Neural cell (in vitro differentiated cells): Measurements from ENCODE around the gene TMEM139. TPM values are rescaled to one million over a fixed set of nuclear protein-coding genes. Genes with fewer than 3 reads are reported as not detected.

Experiments
- H2AFZ ChIP-seq: fragments of 200-600, 300-800 bp; sonication (generic), shearing (Covaris generic); 2 replicates; pipeline ENCODE4 v1.6.0; 2014; ENCODE audit warnings: low read depth, mild to moderate bottlenecking, antibody characterized with exemption, low read length, moderate library complexity
- H3F3A ChIP-seq: fragments of 200-600 bp; shearing (Covaris generic); 2 replicates; pipeline ENCODE4 v1.6.1; 2016; ENCODE audit warnings: mild to moderate bottlenecking, moderate library complexity, mixed read lengths, antibody characterized with exemption, low read length; ENCODE audit not compliant: insufficient read depth, poor library complexity, severe bottlenecking
- H3K27ac ChIP-seq: fragments of 200-600, 300-800 bp; sonication (generic), shearing (Covaris generic); 2 replicates; pipeline ENCODE4 v1.5.1; 2014; ENCODE audit warnings: mild to moderate bottlenecking, low read length, moderate library complexity
- H3K27me3 ChIP-seq: fragments of 300-800, 200-600 bp; sonication (generic), shearing (Covaris generic); 2 replicates; pipeline ENCODE4 v1.6.0; 2014; ENCODE audit warnings: mild to moderate bottlenecking, low read depth, low read length, moderate library complexity; ENCODE audit not compliant: insufficient read depth
- H3K36me3 ChIP-seq: fragments of 300-800, 200-600 bp; sonication (generic), shearing (Covaris generic); 2 replicates; pipeline ENCODE4 v1.5.1; 2014; ENCODE audit warnings: mild to moderate bottlenecking, antibody characterized with exemption, low read length, moderate library complexity; ENCODE audit not compliant: insufficient read depth
- H3K4me2 ChIP-seq: fragments of 300-800, 200-600 bp; sonication (generic), shearing (Covaris generic); 2 replicates; pipeline ENCODE4 v1.6.0; 2014; ENCODE audit warnings: mild to moderate bottlenecking, low read length
- H3K4me3 ChIP-seq: fragments of 300-800, 200-600 bp; sonication (generic), shearing (Covaris generic); 2 replicates; pipeline ENCODE4 v1.5.1; 2014; ENCODE audit warnings: mild to moderate bottlenecking, low read length, moderate library complexity
- H3K79me2 ChIP-seq: fragments of 200-600 bp; shearing (Covaris generic); replicated peaks from 2 replicates; pipeline ENCODE4 v1.6.0; 2014; ENCODE audit warnings: mild to moderate bottlenecking, low read length, moderate library complexity; ENCODE audit not compliant: insufficient read depth
- H3K9ac ChIP-seq: fragments of 300-800, 200-600 bp; sonication (generic), shearing (Covaris generic); 2 replicates; pipeline ENCODE4 v1.6.1; 2016; ENCODE audit warnings: mild to moderate bottlenecking, low read length, mixed read lengths
- H3K9me2 ChIP-seq: fragments of 200-600 bp; shearing (Covaris generic); 2 replicates; pipeline ENCODE4 v1.6.1; 2016; ENCODE audit warnings: mild to moderate bottlenecking, low read length, mixed read lengths; ENCODE audit not compliant: insufficient read depth
- H3K9me3 ChIP-seq: fragments of 200-600, 300-800 bp; sonication (generic), shearing (Covaris generic); 2 replicates; pipeline ENCODE4 v1.6.1; 2016; ENCODE audit warnings: mild to moderate bottlenecking, mixed run types, low read length, moderate library complexity, mixed read lengths
- H4K20me1 ChIP-seq: fragments of 200-600 bp; shearing (Covaris generic); 2 replicates; pipeline ENCODE4 v1.6.1; 2016; ENCODE audit warnings: mild to moderate bottlenecking, mixed run types; ENCODE audit not compliant: insufficient read depth
- EP300 ChIP-seq: fragments of 450-650 bp; conservative IDR thresholded peaks from 2 replicates; pipeline ENCODE4 v1.6.1; 2014; ENCODE audit warnings: antibody characterized with exemption, mild to moderate bottlenecking, moderate library complexity; ENCODE audit not compliant: poor library complexity, severe bottlenecking
- EZH2 ChIP-seq: fragments of 200-600, 300-800 bp; shearing (Covaris generic), sonication (generic); IDR thresholded peaks from 2 replicates; pipeline ENCODE4 v1.6.1; 2014; ENCODE audit warnings: antibody characterized with exemption, low read length, borderline replicate concordance, mild to moderate bottlenecking; ENCODE audit not compliant: insufficient read depth, poor library complexity, severe bottlenecking
- MXI1 ChIP-seq: fragments of 450-650 bp; conservative IDR thresholded peaks from 2 replicates; pipeline ENCODE4 v1.6.1; 2014; ENCODE audit warnings: antibody characterized with exemption, mild to moderate bottlenecking; ENCODE audit not compliant: poor library complexity, severe bottlenecking
- POLR2AphosphoS5 ChIP-seq: IDR thresholded peaks from 2 replicates; pipeline ENCODE4 v1.6.1; 2012
- RAD21 ChIP-seq: fragments of 450-650 bp; conservative IDR thresholded peaks from 2 replicates; pipeline ENCODE4 v1.6.1; 2014; ENCODE audit warnings: antibody characterized with exemption, mild to moderate bottlenecking, moderate library complexity
- SMC3 ChIP-seq: fragments of 450-650 bp; conservative IDR thresholded peaks from 2 replicates; pipeline ENCODE4 v1.6.1; 2014; ENCODE audit warnings: antibody characterized with exemption, mild to moderate bottlenecking, moderate library complexity; ENCODE audit not compliant: poor library complexity
- TAF1 ChIP-seq: IDR thresholded peaks from 2 replicates; pipeline ENCODE4 v1.6.1; 2012; ENCODE audit warnings: low read depth
- polyA plus RNA-seq: library from polyadenylated mRNA; depleted of rRNA; stranded (reverse); fragments of >200 nt; gene quantifications from 2 replicates; pipeline ENCODE4 v1.2.3, GENCODE V29; 2014
- TF ChIP-seq, protein P1 (sequence below): fragments of 450-650 bp; IDR thresholded peaks from 2 replicates; pipeline ENCODE4 v1.5.1; 2014; ENCODE audit warnings: antibody characterized with exemption, mild to moderate bottlenecking, moderate library complexity; ENCODE audit not compliant: poor library complexity, severe bottlenecking
- TF ChIP-seq, protein P2 (sequence below): IDR thresholded peaks from 2 replicates; pipeline ENCODE4 v1.6.1; 2012; ENCODE audit warnings: borderline replicate concordance

TMEM139 gene
- polyA plus RNA-seq, 1 donor from 2014 or later: not detected

- no peak within 1 kb of the TSS for H3K9ac ChIP-seq
- no peaks in the 10 kb centered on the region for H3K9me3 ChIP-seq
- H3K79me2 ChIP-seq: no peaks in the 10 kb centered on the region
- H3K27me3 ChIP-seq: no peaks in the 10 kb centered on the region
- peaks cover 11% of the 10 kb centered on the region for H3K36me3 ChIP-seq
- H3K9me2 ChIP-seq: no peaks in the 10 kb centered on the region
- H3F3A ChIP-seq: no peaks in the 10 kb centered on the region
- H4K20me1 ChIP-seq: no peaks in the 10 kb centered on the region
- H3K27ac ChIP-seq: no peak within 1 kb of the TSS
- no peak within 1 kb of the TSS for H3K4me3 ChIP-seq
- no peak within 1 kb of the TSS for H3K4me2 ChIP-seq
- TF ChIP-seq EP300 (no peak), EZH2 (no peak), RAD21 (no peak), TAF1 (no peak), POLR2AphosphoS5 (no peak), MXI1 (no peak), SMC3 (no peak)
- TF ChIP-seq, protein P1, sequence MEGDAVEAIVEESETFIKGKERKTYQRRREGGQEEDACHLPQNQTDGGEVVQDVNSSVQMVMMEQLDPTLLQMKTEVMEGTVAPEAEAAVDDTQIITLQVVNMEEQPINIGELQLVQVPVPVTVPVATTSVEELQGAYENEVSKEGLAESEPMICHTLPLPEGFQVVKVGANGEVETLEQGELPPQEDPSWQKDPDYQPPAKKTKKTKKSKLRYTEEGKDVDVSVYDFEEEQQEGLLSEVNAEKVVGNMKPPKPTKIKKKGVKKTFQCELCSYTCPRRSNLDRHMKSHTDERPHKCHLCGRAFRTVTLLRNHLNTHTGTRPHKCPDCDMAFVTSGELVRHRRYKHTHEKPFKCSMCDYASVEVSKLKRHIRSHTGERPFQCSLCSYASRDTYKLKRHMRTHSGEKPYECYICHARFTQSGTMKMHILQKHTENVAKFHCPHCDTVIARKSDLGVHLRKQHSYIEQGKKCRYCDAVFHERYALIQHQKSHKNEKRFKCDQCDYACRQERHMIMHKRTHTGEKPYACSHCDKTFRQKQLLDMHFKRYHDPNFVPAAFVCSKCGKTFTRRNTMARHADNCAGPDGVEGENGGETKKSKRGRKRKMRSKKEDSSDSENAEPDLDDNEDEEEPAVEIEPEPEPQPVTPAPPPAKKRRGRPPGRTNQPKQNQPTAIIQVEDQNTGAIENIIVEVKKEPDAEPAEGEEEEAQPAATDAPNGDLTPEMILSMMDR: no peak
- TF ChIP-seq, protein P2, sequence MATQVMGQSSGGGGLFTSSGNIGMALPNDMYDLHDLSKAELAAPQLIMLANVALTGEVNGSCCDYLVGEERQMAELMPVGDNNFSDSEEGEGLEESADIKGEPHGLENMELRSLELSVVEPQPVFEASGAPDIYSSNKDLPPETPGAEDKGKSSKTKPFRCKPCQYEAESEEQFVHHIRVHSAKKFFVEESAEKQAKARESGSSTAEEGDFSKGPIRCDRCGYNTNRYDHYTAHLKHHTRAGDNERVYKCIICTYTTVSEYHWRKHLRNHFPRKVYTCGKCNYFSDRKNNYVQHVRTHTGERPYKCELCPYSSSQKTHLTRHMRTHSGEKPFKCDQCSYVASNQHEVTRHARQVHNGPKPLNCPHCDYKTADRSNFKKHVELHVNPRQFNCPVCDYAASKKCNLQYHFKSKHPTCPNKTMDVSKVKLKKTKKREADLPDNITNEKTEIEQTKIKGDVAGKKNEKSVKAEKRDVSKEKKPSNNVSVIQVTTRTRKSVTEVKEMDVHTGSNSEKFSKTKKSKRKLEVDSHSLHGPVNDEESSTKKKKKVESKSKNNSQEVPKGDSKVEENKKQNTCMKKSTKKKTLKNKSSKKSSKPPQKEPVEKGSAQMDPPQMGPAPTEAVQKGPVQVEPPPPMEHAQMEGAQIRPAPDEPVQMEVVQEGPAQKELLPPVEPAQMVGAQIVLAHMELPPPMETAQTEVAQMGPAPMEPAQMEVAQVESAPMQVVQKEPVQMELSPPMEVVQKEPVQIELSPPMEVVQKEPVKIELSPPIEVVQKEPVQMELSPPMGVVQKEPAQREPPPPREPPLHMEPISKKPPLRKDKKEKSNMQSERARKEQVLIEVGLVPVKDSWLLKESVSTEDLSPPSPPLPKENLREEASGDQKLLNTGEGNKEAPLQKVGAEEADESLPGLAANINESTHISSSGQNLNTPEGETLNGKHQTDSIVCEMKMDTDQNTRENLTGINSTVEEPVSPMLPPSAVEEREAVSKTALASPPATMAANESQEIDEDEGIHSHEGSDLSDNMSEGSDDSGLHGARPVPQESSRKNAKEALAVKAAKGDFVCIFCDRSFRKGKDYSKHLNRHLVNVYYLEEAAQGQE: no peak
- H2AFZ ChIP-seq: no peak within 1 kb of the TSS
Measured at GRCh38 chr7:143315776-143316175, 31.0 kb downstream of the TMEM139 start, which contains the start of gene CLCN1. TSS of gene CLCN1 (plus strand) at chr7:143316111. CDS start at chr7:143316213, 102 bp downstream.

GRCh38 chr7:143316492-143316891 is 31.7 kb downstream of the TMEM139 start:
- H3K79me2 ChIP-seq: no peaks in the 10 kb centered on the region
- no peak overlapping the region for H3K4me3 ChIP-seq
- H4K20me1 ChIP-seq: no peaks in the 10 kb centered on the region
- H3K9me3 ChIP-seq: no peaks in the 10 kb centered on the region
- H3K36me3 ChIP-seq: peaks cover 11% of the 10 kb centered on the region
- TF ChIP-seq POLR2AphosphoS5 (no peak), RAD21 (no peak), EP300 (no peak)
- TF ChIP-seq, protein P2: no peak
- TF ChIP-seq, protein P1: no peak
- no peak overlapping the region for H3K27ac ChIP-seq
- no peak overlapping the region for H3K9ac ChIP-seq
- no peaks in the 10 kb centered on the region for H3K9me2 ChIP-seq
- no peak overlapping the region for H2AFZ ChIP-seq
- no peak overlapping the region for H3K4me2 ChIP-seq
- H3K27me3 ChIP-seq: no peaks in the 10 kb centered on the region
- H3F3A ChIP-seq: no peaks in the 10 kb centered on the region
